WTC11 (cell line): Measurements from ENCODE around the gene KCNK5.

Source experiments
- PRDM15 ChIP-seq: sonication (generic); formaldehyde crosslinking; IDR thresholded peaks from 2 replicates; pipeline ENCODE4 v1.8.0; 2022; ENCODE audit warnings: missing genetic modification reagents
- SMAD4 ChIP-seq: sonication (generic); formaldehyde crosslinking; IDR thresholded peaks from 2 replicates; pipeline ENCODE4 v1.8.0; 2022; ENCODE audit warnings: mild to moderate bottlenecking, missing genetic modification reagents
- ZSCAN18 ChIP-seq: fragments of 250-450 bp; sonication (Bioruptor Pico); IDR thresholded peaks from 2 replicates; pipeline ENCODE4 v2.1.2; 2022; ENCODE audit warnings: mild to moderate bottlenecking, moderate library complexity
- TF ChIP-seq, protein P1 (sequence below): fragments of 200-600 bp; IDR thresholded peaks from 2 replicates; pipeline ENCODE4 v1.8.0; 2022; ENCODE audit warnings: antibody characterized with exemption

DNA sequence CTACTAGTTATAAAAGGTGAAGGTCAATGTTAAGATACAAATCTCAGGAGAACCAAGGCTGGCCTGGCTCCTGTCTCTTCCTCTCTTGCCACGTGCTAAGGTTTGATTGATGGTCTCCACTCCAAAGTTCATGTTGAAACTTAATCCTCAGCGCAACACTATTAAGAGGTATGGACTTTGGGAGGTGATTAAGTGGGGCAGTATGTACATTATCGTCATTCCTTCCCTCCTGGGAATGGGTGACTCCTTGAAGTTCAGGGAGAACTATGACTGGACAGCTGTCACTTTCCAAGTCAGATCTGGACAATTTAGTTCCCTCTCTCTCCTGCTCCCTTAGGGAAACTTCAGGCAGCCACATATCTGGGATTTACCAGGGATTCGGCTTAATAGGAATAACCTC is 50.5 kb downstream of the KCNK5 start:
- TF ChIP-seq, protein P1, sequence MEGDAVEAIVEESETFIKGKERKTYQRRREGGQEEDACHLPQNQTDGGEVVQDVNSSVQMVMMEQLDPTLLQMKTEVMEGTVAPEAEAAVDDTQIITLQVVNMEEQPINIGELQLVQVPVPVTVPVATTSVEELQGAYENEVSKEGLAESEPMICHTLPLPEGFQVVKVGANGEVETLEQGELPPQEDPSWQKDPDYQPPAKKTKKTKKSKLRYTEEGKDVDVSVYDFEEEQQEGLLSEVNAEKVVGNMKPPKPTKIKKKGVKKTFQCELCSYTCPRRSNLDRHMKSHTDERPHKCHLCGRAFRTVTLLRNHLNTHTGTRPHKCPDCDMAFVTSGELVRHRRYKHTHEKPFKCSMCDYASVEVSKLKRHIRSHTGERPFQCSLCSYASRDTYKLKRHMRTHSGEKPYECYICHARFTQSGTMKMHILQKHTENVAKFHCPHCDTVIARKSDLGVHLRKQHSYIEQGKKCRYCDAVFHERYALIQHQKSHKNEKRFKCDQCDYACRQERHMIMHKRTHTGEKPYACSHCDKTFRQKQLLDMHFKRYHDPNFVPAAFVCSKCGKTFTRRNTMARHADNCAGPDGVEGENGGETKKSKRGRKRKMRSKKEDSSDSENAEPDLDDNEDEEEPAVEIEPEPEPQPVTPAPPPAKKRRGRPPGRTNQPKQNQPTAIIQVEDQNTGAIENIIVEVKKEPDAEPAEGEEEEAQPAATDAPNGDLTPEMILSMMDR: no peak
- TF ChIP-seq SMAD4 (CRISPR knock-in tag): no peak
- TF ChIP-seq PRDM15: no peak
- no peak for TF ChIP-seq ZSCAN18 (CRISPR knock-in tag)
